Femur (tissue), 1 donor: ENCODE results near the gene ATP9A.
"Not testable (repeated sequence)": the region's sequence is repeated elsewhere in the genome, so short reads cannot be mapped to it uniquely, and the experiment has no call there.

ENCODE experiments used
- DNase-seq: peaks from one replicate; pipeline ENCODE4 v3.0.0-alpha.2; 2017

Gene ATP9A, protein sequence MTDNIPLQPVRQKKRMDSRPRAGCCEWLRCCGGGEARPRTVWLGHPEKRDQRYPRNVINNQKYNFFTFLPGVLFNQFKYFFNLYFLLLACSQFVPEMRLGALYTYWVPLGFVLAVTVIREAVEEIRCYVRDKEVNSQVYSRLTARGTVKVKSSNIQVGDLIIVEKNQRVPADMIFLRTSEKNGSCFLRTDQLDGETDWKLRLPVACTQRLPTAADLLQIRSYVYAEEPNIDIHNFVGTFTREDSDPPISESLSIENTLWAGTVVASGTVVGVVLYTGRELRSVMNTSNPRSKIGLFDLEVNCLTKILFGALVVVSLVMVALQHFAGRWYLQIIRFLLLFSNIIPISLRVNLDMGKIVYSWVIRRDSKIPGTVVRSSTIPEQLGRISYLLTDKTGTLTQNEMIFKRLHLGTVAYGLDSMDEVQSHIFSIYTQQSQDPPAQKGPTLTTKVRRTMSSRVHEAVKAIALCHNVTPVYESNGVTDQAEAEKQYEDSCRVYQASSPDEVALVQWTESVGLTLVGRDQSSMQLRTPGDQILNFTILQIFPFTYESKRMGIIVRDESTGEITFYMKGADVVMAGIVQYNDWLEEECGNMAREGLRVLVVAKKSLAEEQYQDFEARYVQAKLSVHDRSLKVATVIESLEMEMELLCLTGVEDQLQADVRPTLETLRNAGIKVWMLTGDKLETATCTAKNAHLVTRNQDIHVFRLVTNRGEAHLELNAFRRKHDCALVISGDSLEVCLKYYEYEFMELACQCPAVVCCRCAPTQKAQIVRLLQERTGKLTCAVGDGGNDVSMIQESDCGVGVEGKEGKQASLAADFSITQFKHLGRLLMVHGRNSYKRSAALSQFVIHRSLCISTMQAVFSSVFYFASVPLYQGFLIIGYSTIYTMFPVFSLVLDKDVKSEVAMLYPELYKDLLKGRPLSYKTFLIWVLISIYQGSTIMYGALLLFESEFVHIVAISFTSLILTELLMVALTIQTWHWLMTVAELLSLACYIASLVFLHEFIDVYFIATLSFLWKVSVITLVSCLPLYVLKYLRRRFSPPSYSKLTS

DNA sequence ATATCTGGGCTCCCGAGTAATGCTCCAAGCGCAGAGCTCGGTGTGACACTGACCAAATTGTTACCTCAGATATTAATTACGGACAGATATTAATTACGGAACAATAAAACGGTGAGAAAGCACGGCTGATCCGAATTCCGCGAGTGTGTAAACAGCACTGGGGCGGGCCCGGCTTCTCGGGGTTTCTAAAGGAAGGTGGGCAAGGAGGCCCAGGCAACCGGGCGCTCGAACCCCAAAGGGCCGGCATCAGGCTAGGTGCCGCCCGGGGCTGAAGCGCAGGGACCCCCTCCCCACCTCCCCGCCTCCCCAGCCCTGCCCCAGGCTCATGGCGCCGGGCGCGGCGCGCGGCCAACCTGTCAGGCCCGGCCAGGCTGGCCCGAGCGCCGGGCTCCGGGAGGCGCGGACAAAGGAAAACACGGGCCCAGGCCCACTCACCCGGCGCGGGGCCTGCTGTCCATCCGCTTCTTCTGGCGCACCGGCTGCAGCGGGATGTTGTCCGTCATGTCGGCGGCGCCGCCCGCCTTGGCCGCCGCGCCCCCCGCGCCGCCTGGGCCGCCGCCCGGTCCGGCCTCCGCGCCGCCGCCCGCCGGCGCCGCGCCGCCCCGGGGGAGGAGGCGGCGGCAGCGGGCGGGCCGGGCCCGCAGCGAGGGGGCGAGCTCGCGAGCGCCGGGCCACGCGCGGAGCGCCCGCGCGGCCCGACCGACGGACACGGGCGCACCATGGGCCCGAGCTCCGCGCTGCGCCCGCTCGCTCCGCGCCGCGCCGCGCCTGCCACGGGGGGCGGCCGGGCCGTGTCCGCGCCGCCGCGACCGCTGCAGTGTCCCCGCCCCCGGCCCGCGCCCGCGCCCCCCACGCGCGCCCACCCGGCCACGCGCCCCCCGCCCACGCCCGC is at the start of gene ATP9A:
ATP9A (minus strand) TSS at position 524 of the 892 bp plus-strand sequence; CDS start at position 503, 21 bp downstream.
- peak; percentile 34 for DNase-seq

DNA sequence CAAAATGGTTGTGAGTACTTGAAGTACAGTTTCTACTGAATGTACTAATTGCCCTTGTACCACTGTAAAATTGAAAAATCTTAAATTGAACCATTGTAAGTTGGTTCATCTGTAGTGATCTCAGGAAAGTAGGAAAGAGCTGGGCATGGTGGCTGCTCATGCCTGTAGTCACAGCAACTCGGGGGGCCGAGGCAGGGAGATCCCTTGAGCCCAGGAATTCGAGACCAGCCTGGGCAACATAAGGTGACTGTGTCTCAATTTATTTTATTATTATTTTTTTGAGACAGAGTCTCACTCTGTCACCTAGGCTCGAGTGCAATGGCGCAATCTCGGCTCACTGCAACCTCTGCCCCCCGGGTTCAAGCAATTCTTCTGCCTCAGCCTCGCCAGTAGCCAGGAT is 48.7 kb upstream of the ATP9A start:
- DNase-seq, result not testable (repeated sequence)

DNA sequence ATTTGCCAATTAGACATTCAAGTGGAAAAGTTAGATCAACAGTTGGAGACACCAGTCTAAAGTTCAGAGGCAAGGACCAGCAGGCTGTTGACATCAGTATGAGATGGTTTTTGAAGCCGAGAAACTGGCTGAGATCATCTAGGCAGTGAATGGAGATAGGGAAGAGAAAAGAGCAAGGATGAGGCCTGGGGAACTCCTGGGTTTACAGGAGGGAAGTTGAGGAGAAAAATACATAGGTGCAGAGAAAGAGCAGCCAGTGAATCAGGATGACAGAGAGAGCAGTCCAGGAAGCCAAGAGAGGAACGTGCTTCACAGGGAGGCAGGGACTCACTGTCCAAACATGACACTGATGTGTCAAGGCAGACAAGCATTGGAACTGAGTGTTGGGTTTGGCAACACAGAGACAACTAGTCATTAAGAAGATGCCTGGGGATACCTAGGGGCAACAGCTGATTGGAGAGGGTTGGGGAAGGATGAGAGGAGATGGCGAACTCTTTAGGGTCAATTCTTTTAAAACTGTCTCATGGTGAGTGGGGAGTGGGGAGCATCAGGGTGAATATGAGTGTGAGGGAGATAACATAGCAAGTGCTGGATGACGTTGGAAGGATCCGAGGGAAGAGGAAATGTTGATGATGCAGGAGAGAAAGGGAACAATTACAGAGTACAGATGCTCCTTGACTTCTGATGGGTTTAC is 47.3 kb upstream of the ATP9A start:
- DNase-seq, result no peak

DNA sequence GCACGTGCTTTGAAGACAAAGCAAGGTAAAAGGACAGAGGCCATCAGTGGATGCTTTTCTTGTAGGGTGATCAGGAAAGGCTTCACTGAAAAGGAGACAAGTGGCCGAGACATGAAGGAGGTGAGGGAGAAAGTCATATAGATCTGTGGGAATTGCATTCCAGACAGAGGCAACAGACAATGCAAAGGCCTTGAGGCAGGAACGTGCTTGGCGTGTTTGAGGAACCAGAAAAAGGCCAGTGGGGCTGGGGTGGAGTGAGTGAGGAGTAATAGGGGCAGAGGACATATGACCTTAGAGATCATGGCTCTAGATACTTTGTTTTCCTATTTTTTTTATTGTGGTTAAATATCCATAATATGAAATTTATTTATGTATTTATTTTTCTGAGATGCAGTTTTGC is 44.7 kb upstream of the ATP9A start:
- DNase-seq, result no peak

DNA sequence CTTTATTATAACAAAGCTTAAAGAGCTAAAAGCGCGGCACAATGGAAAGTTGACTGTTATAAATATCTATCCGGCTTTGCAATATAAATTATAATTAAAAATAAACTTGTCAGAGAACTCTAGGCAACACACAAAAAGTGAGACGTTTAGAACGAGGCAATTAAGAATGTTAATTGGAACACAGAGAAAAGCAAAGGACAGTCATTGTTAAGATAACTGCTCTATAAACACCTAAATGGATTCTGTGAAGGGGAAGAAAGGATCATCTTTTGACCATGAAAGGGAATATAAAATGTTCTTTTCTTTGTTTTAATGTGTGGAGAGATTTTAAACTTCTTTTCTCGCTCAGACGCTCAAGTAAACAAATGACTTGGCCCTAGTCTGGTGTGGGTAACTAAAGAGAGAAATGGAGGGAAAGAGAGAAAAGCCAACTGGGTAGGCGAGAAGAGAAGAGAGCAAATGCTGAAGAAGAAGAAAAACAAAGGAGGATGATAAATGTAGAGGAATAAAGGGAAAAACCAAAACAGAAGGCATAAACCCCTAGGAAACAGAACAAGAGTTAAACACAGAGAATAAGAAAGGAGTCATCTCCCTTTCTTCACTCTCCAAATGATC is 43.4 kb upstream of the ATP9A start:
- no peak for DNase-seq

DNA sequence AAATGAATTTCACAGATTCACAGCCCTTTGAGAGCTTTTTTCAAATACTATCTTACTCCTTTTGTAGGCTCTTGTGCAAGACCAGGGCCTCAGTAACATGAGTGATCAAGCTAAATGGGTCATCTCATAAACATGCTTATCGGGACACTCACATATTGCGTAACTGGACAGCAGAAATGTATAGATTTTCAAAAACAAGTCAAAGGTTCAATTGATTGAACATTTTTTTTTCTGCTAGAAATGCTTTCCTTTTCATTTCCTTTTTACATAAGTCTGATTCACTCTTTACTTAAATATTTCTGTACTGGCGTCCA is 42.8 kb upstream of the ATP9A start:
- no peak for DNase-seq

DNA sequence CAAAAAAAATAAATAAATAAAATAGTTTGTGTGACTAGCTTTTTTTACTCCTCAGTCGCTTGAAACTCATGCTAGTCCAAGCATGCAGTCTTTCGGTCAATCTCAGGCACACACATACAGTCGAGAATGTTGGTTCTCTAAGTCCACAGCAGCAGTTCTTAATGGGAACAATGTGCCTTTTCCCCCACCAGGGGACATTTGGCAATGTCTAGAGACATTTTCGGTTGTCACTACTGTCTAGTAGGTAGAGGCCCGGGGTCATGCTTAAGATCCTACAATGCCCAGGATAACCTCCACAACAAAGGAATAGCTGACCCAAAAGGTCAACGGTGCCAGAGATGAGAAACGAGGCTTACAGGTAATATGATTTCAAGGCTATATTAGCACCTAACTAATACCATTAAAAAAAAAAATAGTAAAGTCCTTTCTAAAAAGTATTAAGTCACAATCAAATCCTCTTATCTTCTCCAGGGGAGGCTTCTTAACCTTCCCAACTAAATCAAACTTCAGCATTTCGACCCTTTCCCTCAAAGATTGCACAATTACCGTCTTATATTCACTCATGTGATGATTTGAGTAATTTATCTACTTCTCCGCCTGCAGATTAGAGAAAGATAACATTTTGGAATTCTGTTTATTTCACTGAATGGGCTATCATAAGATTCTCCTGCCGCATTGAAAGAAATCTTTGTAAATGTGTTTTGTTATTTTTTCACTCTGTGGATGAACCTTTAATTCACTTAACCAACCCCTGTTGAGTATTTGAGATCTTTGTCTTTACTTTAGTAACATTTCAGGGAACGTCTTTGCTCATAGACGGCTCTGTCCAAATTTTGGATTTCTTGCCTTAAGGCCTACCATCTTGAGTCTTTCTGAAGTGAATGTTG is 42.2 kb upstream of the ATP9A start:
- no peak for DNase-seq

DNA sequence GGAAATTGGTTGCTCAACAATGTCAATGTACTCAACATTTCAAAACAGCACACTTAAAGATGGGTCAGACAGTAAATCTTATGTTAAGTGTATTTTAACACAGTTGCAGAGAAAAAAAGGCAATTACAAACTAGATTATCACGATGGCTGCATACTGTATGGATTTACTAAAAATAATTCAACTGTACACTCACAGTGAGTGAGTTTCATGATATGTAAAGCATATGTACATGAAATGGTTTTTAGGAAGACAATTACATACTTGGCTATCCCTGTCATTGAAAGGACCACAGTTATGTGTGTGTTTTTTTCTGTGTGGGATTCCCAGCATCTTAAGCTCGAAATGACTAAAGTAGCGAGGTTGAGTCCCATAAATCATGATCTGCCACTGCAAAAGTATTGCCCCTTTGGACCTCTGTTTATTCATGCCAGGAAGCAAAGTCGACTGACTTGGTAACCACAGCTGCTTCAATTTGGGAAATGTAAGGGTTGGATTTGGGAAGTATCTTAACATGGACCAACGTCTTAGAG is 39.6 kb upstream of the ATP9A start:
- DNase-seq, result no peak

DNA sequence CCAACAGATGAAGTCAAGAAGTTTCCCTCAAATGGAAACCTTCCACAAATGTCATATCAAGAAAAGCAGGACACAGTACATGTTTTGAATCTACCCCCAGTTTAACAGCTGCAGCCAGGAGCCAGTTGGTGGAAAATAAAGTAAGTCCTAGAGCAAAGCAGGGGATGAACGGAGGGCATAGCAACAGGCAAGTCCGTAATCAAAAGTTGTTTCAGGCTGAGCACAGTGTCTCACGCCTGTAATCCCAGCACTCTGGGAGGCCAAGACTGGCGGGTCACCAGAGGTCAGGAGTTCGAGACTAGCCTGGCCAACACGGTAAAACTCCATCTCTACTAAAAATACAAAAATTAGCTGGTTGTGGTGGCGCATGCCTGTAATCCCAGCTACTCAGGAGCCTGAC is 36.6 kb upstream of the ATP9A start:
- no peak for DNase-seq

DNA sequence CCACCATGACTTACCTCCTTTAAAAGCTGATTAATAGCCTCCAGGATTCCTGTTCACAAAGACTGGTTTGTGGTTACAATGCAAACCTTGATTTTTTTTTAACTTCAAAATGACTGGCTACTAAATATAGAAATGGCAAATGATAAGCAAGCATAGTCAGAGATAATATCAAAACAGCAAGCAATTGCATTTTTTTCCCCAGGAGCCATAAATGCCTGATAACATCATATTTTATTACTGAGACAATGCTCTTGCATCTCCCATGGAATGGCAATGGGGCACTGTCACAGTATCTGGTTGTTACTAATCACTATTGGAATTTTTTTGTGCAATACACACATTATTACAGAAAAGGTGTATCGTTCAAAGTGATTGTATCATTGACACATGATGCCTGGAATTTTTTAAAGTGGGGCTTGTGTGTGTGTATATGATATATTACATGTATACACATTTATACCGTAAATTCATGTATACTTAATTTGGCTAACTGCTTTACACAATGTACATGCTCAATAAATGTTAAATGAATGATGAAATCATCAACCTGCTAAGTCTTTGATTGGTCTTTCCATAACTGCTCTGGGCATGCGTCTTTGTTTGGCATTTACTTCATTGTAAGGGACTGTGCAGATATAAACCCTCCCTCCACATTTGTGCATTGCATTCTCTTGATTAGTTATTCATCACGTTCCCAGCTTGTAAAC is 35.1 kb upstream of the ATP9A start:
- no peak for DNase-seq

DNA sequence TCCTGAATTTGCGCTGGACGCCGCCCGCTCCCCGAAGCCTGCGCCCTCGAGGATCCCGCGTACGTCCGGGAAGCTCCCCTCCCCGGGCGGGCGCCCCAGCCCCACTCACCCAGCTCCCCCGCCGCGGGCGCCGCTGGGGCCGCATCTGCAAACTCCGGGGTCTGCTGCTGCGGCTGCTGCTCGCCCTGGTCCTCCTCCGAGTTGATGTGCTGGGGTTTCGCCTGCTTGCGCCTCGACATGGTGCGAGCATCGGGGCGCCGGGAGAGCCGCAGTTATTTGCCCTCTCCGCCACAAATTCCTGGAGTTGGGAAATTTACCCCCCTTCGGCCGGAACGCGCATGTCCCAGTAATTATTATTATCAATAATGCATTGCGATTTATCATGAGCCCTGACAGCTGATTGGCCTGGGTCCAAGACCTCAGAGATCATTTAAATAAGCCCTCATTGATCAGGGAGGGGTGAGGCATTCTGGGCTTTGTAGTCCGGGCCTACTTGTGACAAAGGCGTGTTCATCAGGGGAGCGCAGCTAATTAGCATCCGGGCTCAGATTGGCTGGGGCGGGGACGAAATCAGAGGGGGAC is 34.1 kb upstream of the ATP9A start, which contains the start of gene SALL4:
SALL4 (minus strand) TSS at position 352 of the 582 bp plus-strand sequence; CDS start at position 239, 113 bp downstream.
- DNase-seq, result no peak

DNA sequence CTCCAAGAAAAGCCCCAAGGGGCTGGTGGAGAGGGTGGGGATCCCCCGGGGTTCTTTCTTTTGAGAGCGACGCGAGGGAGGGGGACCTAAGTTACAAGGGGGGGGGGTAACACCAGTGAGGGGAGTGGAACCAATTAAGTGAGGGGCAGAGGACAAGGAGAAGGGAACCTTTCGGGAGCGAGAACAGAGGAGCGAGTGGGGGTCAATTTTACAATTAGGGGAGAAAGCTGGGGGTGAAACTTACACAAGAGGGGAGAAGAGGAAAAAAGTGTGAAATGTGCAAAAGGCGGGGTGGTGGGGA is 33.6 kb upstream of the ATP9A start:
- no peak for DNase-seq

DNA sequence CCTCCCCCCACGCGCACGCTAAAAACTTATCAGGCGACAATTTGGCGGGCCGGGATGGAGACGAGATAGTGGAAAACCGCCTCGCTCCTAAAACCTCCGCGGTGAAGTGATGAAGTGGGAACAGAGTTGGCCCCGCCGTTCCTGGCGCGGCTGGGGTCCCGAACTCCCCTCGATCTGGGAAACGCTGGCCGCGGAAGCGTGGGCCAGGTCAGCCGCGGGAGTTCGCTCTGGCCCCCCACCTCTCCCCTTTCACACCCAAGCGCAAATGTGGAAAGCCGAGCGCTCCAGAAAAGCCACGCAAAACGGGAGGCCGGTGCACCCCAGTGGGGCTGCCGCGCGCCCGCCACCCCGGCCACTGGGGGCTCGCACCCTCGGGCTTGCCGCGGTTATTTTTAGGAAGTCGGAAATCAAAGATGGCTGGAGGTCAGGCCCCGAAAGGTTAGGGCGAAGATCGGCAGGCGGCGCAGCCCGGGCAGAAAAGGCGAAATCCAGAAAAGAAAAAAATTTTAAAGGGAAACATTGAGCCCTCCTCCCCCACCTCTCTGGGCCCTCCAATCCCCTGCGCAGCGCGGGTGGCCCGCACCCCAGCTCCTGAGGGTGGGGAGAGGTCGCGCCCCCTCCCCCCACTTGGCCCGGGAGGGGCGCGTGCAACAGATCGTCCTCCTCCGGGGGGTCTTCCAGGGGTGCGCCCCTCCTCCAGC is 33.1 kb upstream of the ATP9A start:
- peak; percentile 28 for DNase-seq

DNA sequence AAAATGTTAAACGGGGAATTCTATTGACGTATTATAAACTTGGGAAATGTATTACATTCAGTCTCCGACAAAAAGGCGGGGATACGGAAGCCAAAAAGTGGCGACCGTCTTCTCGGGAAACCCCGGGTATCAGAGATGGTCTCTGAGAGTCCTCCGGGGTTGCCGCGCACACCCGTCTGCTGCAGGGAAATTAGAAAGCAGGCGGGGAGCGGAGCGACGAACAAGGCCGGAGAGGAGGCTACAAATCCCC is 32.6 kb upstream of the ATP9A start:
- peak; percentile 37 for DNase-seq

DNA sequence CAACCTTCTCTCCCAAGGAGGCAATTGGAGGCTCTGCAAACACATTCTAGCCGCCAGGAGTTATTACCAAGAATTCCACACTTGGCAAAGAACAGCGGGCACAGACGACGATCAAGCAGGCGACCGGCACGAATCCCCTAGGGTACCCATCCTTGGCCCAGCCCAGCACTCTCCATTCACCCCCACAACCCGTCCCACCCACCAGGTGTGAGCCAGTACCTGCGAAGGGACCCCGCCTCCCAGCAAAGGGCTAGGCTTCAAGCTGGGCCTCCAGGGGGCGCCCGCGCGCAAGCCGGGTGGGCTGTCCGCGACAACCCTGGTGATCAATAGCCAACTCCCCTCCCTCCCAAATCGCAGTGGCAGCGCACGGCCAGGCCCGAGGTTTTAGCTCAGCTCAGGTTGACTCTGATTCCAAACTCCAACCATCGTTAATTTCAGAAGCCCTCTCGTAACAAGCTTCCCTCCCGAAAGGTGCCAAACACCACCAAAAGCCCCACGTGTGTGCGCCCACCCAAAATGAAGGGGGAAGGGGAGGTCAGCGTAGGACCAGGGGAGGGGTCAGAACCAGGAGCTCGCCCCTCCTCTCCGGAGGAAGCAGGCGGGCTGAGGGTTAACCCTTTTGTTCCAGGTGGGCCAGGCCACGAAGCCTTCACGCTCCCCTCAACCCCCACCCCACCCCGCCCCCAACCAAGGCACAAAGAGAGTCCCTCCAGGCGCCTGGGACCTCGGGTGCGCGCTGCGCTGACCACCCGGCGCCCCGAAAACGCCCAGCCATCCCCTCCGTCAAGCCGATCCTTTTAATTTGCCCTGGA is 32.1 kb upstream of the ATP9A start:
- DNase-seq, result peak; percentile 80

DNA sequence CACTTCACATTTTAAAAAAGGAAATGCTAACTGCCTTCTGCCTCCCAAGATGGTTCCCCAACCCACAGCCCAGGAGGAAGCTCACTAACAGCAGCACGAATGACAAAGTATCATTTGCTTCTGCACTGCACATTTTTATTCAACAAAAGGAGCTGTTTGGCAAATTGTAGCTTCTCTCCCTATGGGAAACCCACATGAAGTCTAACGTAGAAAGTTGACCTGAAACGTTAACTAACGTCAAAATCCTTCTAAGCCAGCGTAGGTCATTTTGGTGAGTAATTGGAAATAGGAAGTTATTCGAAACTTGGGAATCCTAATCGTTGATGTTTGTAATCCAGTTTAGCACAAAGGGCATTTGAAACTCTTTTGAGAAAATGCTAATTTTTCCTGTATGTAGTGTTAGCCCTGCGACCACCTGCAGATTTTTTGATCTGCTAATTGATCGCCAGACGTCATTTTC is 31.2 kb upstream of the ATP9A start:
- no peak for DNase-seq

DNA sequence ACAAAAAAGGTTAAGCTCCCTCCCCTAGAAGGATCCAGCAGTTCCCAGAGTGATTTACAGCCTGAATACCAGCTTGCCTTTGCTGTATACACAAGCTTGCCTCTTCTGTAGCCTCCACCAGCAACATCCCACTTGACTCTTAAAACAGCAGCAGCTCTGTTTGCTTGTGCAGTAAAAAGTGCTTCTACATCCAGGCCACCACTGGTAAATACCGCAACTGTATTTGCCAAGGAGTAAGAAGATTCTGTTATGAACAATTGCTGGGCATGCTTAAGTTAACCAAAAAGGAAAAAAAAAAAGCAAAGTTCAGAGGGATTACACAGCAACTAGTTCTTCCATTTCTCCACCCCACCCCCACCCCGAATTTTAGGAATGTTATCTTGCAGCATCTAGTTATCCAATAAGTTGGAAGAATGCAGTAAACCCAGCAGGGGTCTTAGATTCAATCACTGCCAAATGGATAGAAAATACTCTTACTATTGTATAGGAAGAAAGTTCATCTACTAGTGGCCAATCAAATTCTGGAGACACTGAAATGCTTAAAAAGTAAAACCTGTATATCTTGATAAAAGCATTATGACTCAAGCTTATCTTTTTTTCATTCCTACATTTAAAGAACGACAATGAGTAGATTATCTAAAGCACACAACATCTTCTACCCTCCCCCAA is 29.3 kb upstream of the ATP9A start:
- no peak for DNase-seq
